Measurements from ENCODE around the gene TRMT112.

Gene TRMT112

GRCh38 chr11:64275031-64275800, 42.1 kb downstream of the TRMT112 start:
- no peak for DNase-seq (ENCODE audit: low spot score)

- DNase-seq (ENCODE audit: low spot score), result peak; percentile 98
Measured at GRCh38 chr11:64269540-64270220, 47.7 kb downstream of the TRMT112 start.

- peak; percentile 39 for DNase-seq (ENCODE audit: low spot score)
Measured at GRCh38 chr11:64268893-64269539, 48.3 kb downstream of the TRMT112 start.

- DNase-seq (ENCODE audit: low spot score), result no peak
Measured at GRCh38 chr11:64268025-64268892, 49.1 kb downstream of the TRMT112 start.

GRCh38 chr11:64267207-64267945, 50.0 kb downstream of the TRMT112 start:
- no peak for DNase-seq (ENCODE audit: low spot score)

Measured in CD4-positive, alpha-beta T cell treated with Interleukin-6 at 100 ng/mL for 8 hours (primary cell).